Measurements from ENCODE around the gene STK24. TPM values are rescaled to one million over a fixed set of nuclear protein-coding genes. Genes with fewer than 3 reads are reported as not detected.

Gene STK24
- total and polyA plus RNA-seq, 10 of the 15 experiments (the other 5 are each of a cell fraction or from before 2014, with no cell fraction given): 7.5 to 115 (median 52.9) TPM

GRCh38 chr13:98549728-98550317, 27.1 kb downstream of the STK24 start (continued):
- TF ChIP-seq CTCF (IDR thresholded peaks at IDR 0.05 in 2 of 3, conservative IDR thresholded peaks at IDR 0.05 in 1 of 3; ENCODE audit: control insufficient read depth in 2 of 3, extremely low read depth in 1 of 3, insufficient read depth in 1 of 3, low read depth in 3 of 3, low read length in 3 of 3) (no peak), YY1 (IDR thresholded peaks at IDR 0.05; ENCODE audit: low read depth, low read length) (no peak), TAF1 (IDR thresholded peaks at IDR 0.05; ENCODE audit: borderline replicate concordance, low read depth, low read length) (no peak), RUNX3 (IDR thresholded peaks at IDR 0.05; ENCODE audit: low read length) (peak; percentile 25; the same call in 1 of the 2 replicates), LARP7 (IDR thresholded peaks at IDR 0.05) (no peak), EED (IDR thresholded peaks at IDR 0.05; ENCODE audit: low read depth) (no peak), TCF7 (IDR thresholded peaks at IDR 0.05; ENCODE audit: borderline replicate concordance) (0 out of 2 replicates have a peak, but pooled peaks have one; percentile 56), CHD2 (IDR thresholded peaks at IDR 0.05; ENCODE audit: borderline replicate concordance, low read depth, low read length) (no peak), PAX5 (IDR thresholded peaks at IDR 0.05; ENCODE audit: borderline replicate concordance, low read depth, low read length) (no peak), CHD4 (IDR thresholded peaks at IDR 0.05) (no peak), NFYA (IDR thresholded peaks at IDR 0.05; ENCODE audit: borderline replicate concordance, low read depth, low read length) (no peak), POLR2AphosphoS2 (IDR thresholded peaks at IDR 0.05; ENCODE audit: low read depth, low read length) (no peak), ZBTB33 (IDR thresholded peaks at IDR 0.05) (no peak), ESRRA (IDR thresholded peaks at IDR 0.05; ENCODE audit: low read length) (no peak), FOXM1 (IDR thresholded peaks at IDR 0.05; ENCODE audit: low read depth, low read length) (no peak), RAD51 (IDR thresholded peaks at IDR 0.05) (no peak), POLR2A (IDR thresholded peaks at IDR 0.05; ENCODE audit: low read depth, low read length) (no peak), RFX5 (IDR thresholded peaks at IDR 0.05; ENCODE audit: low read depth, low read length) (no peak), HDAC2 (IDR thresholded peaks at IDR 0.05) (no peak), IKZF2 (IDR thresholded peaks at IDR 0.05) (peak; percentile 77 to 85), MYB (IDR thresholded peaks at IDR 0.05; ENCODE audit: borderline replicate concordance, low read depth, low read length) (no peak), PML (IDR thresholded peaks at IDR 0.05; ENCODE audit: low read length) (no peak)
- TF ChIP-seq, protein P1, sequence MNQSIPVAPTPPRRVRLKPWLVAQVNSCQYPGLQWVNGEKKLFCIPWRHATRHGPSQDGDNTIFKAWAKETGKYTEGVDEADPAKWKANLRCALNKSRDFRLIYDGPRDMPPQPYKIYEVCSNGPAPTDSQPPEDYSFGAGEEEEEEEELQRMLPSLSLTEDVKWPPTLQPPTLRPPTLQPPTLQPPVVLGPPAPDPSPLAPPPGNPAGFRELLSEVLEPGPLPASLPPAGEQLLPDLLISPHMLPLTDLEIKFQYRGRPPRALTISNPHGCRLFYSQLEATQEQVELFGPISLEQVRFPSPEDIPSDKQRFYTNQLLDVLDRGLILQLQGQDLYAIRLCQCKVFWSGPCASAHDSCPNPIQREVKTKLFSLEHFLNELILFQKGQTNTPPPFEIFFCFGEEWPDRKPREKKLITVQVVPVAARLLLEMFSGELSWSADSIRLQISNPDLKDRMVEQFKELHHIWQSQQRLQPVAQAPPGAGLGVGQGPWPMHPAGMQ (IDR thresholded peaks at IDR 0.05; ENCODE audit: borderline replicate concordance): no peak
- TF ChIP-seq, protein P2, sequence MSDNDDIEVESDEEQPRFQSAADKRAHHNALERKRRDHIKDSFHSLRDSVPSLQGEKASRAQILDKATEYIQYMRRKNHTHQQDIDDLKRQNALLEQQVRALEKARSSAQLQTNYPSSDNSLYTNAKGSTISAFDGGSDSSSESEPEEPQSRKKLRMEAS (IDR thresholded peaks at IDR 0.05; ENCODE audit: low read depth, low read length): no peak
